HEK293 (cell line): ENCODE results near the gene MTUS2.

Experiments used
- CTCF ChIA-PET: fragments of 350-600 bp; formaldehyde crosslinking; extraction: SDS; loops from one replicate; lab custom pipeline; 2021; ENCODE audit warnings: antibody characterized with exemption; lab: Yijun Ruan, JAX
- POLR2A ChIA-PET: fragments of 300-600 bp; formaldehyde crosslinking; extraction: SDS; loops from one replicate; lab custom pipeline; 2020; ENCODE audit warnings: antibody characterized with exemption, inconsistent platforms; lab: Yijun Ruan, JAX
- H3K27ac ChIP-seq: fragments of 200-500 bp; sonication (Bioruptor generic); 2 replicates; pipeline ENCODE4 v1.5.1; 2014; ENCODE audit warnings: low read depth, low read length, control low read depth, inconsistent platforms; ENCODE audit errors: extremely low read depth
- H3K36me3 ChIP-seq, 2 experiments: fragments of 200-500 bp in 1 of 2; sonication (Bioruptor generic) in 1 of 2; 1 replicate in 1 of 2; 2 replicates in 1 of 2; pipeline ENCODE4 v1.5.1; 2014 to 2017; ENCODE audit warnings: inconsistent platforms in 2 of 2, low read length in 2 of 2; ENCODE audit not compliant: control insufficient read depth in 2 of 2, insufficient read depth in 1 of 2
- H3K4me1 ChIP-seq: fragments of 200-500 bp; sonication (Bioruptor generic); 2 replicates; pipeline ENCODE4 v1.5.1; 2014; ENCODE audit warnings: mild to moderate bottlenecking, low read length, inconsistent platforms; ENCODE audit not compliant: control insufficient read depth, insufficient read depth
- H3K4me3 ChIP-seq: 2 replicates; pipeline ENCODE4 v1.5.1; 2011; ENCODE audit warnings: low read depth, mild to moderate bottlenecking, control low read depth, low read length, moderate library complexity
- H3K9me3 ChIP-seq: fragments of 200-500 bp; sonication (Bioruptor generic); 2 replicates; pipeline ENCODE4 v1.5.1; 2014; ENCODE audit warnings: low read depth, low read length, inconsistent platforms; ENCODE audit not compliant: control insufficient read depth, insufficient read depth
- HOXC10 ChIP-seq: sonication (generic); formaldehyde crosslinking; IDR thresholded peaks from 2 replicates; pipeline ENCODE4 v1.8.1; 2023; ENCODE audit warnings: mild to moderate bottlenecking, missing genetic modification reagents
- IKZF3 ChIP-seq: fragments of 450-650 bp; IDR thresholded peaks from 2 replicates; pipeline ENCODE4 v1.5.0; 2018; ENCODE audit warnings: missing biosample characterization, mild to moderate bottlenecking, missing genetic modification characterization, moderate library complexity
- KLF8 ChIP-seq: fragments of 450-650 bp; formaldehyde crosslinking; IDR thresholded peaks from 2 replicates; pipeline ENCODE4 v1.5.1; 2016; ENCODE audit warnings: missing biosample characterization, missing genetic modification characterization
- REPIN1 ChIP-seq: fragments of 450-650 bp; formaldehyde crosslinking; IDR thresholded peaks from 2 replicates; pipeline ENCODE4 v1.5.1; 2017; ENCODE audit warnings: missing biosample characterization, missing genetic modification characterization, low read depth
- SALL2 ChIP-seq: fragments of 450-650 bp; formaldehyde crosslinking; IDR thresholded peaks from 2 replicates; pipeline ENCODE4 v1.5.0; 2017; ENCODE audit warnings: missing biosample characterization, mild to moderate bottlenecking, missing genetic modification characterization, borderline replicate concordance
- SCRT2 ChIP-seq: fragments of 450-650 bp; formaldehyde crosslinking; IDR thresholded peaks from 2 replicates; pipeline ENCODE4 v1.5.1; 2016; ENCODE audit warnings: missing biosample characterization, missing genetic modification characterization
- ZBTB17 ChIP-seq: fragments of 450-650 bp; formaldehyde crosslinking; IDR thresholded peaks from 2 replicates; pipeline ENCODE4 v1.5.1; 2016; ENCODE audit warnings: missing biosample characterization, missing genetic modification characterization
- ZEB2 ChIP-seq: fragments of 450-650 bp; formaldehyde crosslinking; IDR thresholded peaks from 2 replicates; pipeline ENCODE4 v1.5.1; 2016; ENCODE audit warnings: missing biosample characterization, missing genetic modification characterization
- ZFP41 ChIP-seq: fragments of 450-650 bp; formaldehyde crosslinking; IDR thresholded peaks from 2 replicates; pipeline ENCODE4 v1.5.1; 2016; ENCODE audit warnings: missing biosample characterization, missing genetic modification characterization, borderline replicate concordance
- ZNF202 ChIP-seq: fragments of 450-650 bp; formaldehyde crosslinking; IDR thresholded peaks from 2 replicates; pipeline ENCODE4 v1.5.1; 2016; ENCODE audit warnings: missing biosample characterization, missing genetic modification characterization, borderline replicate concordance
- ZNF211 ChIP-seq: fragments of 450-650 bp; formaldehyde crosslinking; IDR thresholded peaks from 2 replicates; pipeline ENCODE4 v1.5.1; 2016; ENCODE audit warnings: low read depth, missing biosample characterization, missing genetic modification characterization
- ZNF221 ChIP-seq: fragments of 450-650 bp; formaldehyde crosslinking; IDR thresholded peaks from 2 replicates; pipeline ENCODE4 v1.5.1; 2017; ENCODE audit warnings: missing biosample characterization, missing genetic modification characterization, borderline replicate concordance
- ZNF292 ChIP-seq: fragments of 450-650 bp; formaldehyde crosslinking; IDR thresholded peaks from 2 replicates; pipeline ENCODE4 v1.5.1; 2016; ENCODE audit warnings: low read depth, missing biosample characterization, missing genetic modification characterization, borderline replicate concordance
- ZNF416 ChIP-seq: fragments of 450-650 bp; formaldehyde crosslinking; IDR thresholded peaks from 2 replicates; pipeline ENCODE4 v1.5.1; 2016; ENCODE audit warnings: missing biosample characterization, missing genetic modification characterization
- ZNF423 ChIP-seq: fragments of 450-650 bp; formaldehyde crosslinking; IDR thresholded peaks from 2 replicates; pipeline ENCODE4 v1.5.1; 2016; ENCODE audit warnings: missing biosample characterization, missing genetic modification characterization
- ZNF433 ChIP-seq: fragments of 450-650 bp; formaldehyde crosslinking; IDR thresholded peaks from 2 replicates; pipeline ENCODE4 v1.5.1; 2016; ENCODE audit warnings: missing biosample characterization, missing genetic modification characterization, low read depth
- ZNF530 ChIP-seq: fragments of 450-650 bp; formaldehyde crosslinking; IDR thresholded peaks from 2 replicates; pipeline ENCODE4 v1.5.1; 2016; ENCODE audit warnings: low read depth, missing biosample characterization, missing genetic modification characterization
- ZNF549 ChIP-seq: fragments of 450-650 bp; IDR thresholded peaks from 2 replicates; pipeline ENCODE4 v1.5.1; 2018; ENCODE audit warnings: missing biosample characterization, missing genetic modification characterization, mild to moderate bottlenecking, inconsistent platforms, moderate library complexity
- ZNF610 ChIP-seq: fragments of 450-650 bp; formaldehyde crosslinking; IDR thresholded peaks from 2 replicates; pipeline ENCODE4 v1.5.1; 2016; ENCODE audit warnings: missing biosample characterization, missing genetic modification characterization, borderline replicate concordance
- ZNF624 ChIP-seq: fragments of 450-650 bp; formaldehyde crosslinking; IDR thresholded peaks from 2 replicates; pipeline ENCODE4 v1.5.1; 2017; ENCODE audit warnings: missing biosample characterization, missing genetic modification characterization
- ZNF654 ChIP-seq: fragments of 450-650 bp; formaldehyde crosslinking; IDR thresholded peaks from 2 replicates; pipeline ENCODE4 v1.5.1; 2016; ENCODE audit warnings: low read depth, missing biosample characterization, missing genetic modification characterization
- ZNF777 ChIP-seq: fragments of 450-650 bp; formaldehyde crosslinking; IDR thresholded peaks from 2 replicates; pipeline ENCODE4 v1.5.1; 2017; ENCODE audit warnings: missing biosample characterization, missing genetic modification characterization, borderline replicate concordance
- ZNF791 ChIP-seq: fragments of 450-650 bp; formaldehyde crosslinking; IDR thresholded peaks from 2 replicates; pipeline ENCODE4 v1.5.1; 2016; ENCODE audit warnings: missing biosample characterization, missing genetic modification characterization
- TF ChIP-seq, protein P1 (sequence below): fragments of 450-650 bp; formaldehyde crosslinking; IDR thresholded peaks from 2 replicates; pipeline ENCODE4 v1.5.1; 2016; ENCODE audit warnings: missing biosample characterization, missing genetic modification characterization
- TF ChIP-seq, protein P2 (sequence below): fragments of 450-650 bp; formaldehyde crosslinking; IDR thresholded peaks from 2 replicates; pipeline ENCODE4; 2016; ENCODE audit warnings: missing biosample characterization, missing genetic modification characterization
- TF ChIP-seq, protein P3 (sequence below): fragments of 450-650 bp; formaldehyde crosslinking; IDR thresholded peaks from 2 replicates; pipeline ENCODE4 v1.5.1; 2017; ENCODE audit warnings: missing biosample characterization, missing genetic modification characterization
- TF ChIP-seq, protein P4 (sequence below): fragments of 450-650 bp; formaldehyde crosslinking; IDR thresholded peaks from 2 replicates; pipeline ENCODE4 v1.5.1; 2016; ENCODE audit warnings: missing biosample characterization, missing genetic modification characterization, borderline replicate concordance
- TF ChIP-seq, protein P5 (sequence below): fragments of 450-650 bp; formaldehyde crosslinking; IDR thresholded peaks from 2 replicates; pipeline ENCODE4 v1.5.1; 2017; ENCODE audit warnings: missing biosample characterization, mild to moderate bottlenecking, missing genetic modification characterization, moderate library complexity

MTUS2 gene

DNA sequence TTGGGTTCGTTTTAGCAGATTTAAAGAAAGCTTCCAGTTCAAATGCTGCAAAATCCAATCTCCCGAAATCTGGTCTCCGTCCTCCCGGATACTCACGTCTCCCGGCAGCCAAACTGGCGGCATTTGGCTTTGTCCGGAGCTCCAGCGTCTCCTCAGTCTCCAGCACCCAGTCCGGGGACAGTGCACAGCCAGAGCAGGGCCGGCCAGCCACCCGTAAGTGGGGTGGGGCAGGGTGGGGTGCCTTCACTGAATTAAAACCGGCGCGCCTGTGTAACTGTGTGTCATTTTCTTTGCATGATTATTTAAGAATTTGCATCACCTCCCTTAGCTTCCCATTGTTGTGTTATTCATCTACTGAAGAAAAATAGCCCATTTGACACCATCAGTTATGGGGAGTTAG is 280.6 kb downstream of the MTUS2 start:
- Histone ChIP-seq H3K9me3 (no peaks in the 10 kb centered on the region), H3K4me3 (no peak overlapping the region), H3K36me3 (no peaks in the 10 kb centered on the region), H3K27ac (no peak overlapping the region), H3K4me1 (no peaks in the 10 kb centered on the region)
- no peak for TF ChIP-seq ZNF530
- no peak for TF ChIP-seq ZNF624 (tag by site-specific recombination)
- TF ChIP-seq ZNF654: no peak
- no peak for TF ChIP-seq ZNF549 (tag by site-specific recombination)
- no peak for TF ChIP-seq ZEB2 (tag by site-specific recombination)
- no peak for TF ChIP-seq ZNF292 (tag by site-specific recombination)
- no peak for TF ChIP-seq KLF8 (tag by site-specific recombination)
- no peak for TF ChIP-seq ZNF433 (tag by site-specific recombination)
- no peak for TF ChIP-seq ZNF416
- TF ChIP-seq, protein P1, sequence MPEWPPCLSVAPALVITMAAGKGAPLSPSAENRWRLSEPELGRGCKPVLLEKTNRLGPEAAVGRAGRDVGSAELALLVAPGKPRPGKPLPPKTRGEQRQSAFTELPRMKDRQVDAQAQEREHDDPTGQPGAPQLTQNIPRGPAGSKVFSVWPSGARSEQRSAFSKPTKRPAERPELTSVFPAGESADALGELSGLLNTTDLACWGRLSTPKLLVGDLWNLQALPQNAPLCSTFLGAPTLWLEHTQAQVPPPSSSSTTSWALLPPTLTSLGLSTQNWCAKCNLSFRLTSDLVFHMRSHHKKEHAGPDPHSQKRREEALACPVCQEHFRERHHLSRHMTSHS (tag by site-specific recombination): no peak
- TF ChIP-seq, protein P2, sequence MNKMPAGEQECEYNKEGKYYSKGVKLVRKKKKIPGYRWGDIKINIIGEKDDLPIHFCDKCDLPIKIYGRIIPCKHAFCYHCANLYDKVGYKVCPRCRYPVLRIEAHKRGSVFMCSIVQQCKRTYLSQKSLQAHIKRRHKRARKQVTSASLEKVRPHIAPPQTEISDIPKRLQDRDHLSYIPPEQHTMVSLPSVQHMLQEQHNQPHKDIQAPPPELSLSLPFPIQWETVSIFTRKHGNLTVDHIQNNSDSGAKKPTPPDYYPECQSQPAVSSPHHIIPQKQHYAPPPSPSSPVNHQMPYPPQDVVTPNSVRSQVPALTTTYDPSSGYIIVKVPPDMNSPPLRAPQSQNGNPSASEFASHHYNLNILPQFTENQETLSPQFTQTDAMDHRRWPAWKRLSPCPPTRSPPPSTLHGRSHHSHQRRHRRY (tag by site-specific recombination): no peak
- CTCF ChIA-PET: no interaction called here
- POLR2A ChIA-PET: no interaction called here

DNA sequence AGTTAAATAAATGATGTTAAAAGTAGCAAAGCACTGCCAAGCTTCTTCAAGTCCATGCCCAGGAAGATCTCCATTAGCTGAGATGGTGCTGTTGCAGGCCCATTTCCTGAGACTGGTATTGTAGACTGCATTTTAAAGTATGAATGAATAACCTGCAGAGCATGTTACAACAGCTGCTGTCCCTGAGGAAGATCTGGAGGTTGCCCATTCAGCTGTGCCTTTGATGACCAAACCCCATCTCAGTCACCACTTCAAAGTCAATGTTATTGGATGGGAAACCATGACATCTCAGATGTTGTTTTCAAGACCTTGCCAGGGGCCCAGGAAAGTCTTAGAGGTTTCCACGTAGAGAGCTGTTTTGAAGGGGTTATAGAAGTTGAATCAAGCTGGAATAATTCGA is 281.3 kb downstream of the MTUS2 start:
- TF ChIP-seq ZNF791 (tag by site-specific recombination): no peak
- no peak for TF ChIP-seq ZFP41 (tag by site-specific recombination)
- TF ChIP-seq ZBTB17 (tag by site-specific recombination): no peak
- TF ChIP-seq HOXC10 (CRISPR knock-in tag): no peak
- TF ChIP-seq, protein P3, sequence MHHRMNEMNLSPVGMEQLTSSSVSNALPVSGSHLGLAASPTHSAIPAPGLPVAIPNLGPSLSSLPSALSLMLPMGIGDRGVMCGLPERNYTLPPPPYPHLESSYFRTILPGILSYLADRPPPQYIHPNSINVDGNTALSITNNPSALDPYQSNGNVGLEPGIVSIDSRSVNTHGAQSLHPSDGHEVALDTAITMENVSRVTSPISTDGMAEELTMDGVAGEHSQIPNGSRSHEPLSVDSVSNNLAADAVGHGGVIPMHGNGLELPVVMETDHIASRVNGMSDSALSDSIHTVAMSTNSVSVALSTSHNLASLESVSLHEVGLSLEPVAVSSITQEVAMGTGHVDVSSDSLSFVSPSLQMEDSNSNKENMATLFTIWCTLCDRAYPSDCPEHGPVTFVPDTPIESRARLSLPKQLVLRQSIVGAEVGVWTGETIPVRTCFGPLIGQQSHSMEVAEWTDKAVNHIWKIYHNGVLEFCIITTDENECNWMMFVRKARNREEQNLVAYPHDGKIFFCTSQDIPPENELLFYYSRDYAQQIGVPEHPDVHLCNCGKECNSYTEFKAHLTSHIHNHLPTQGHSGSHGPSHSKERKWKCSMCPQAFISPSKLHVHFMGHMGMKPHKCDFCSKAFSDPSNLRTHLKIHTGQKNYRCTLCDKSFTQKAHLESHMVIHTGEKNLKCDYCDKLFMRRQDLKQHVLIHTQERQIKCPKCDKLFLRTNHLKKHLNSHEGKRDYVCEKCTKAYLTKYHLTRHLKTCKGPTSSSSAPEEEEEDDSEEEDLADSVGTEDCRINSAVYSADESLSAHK (tag by site-specific recombination): no peak
- no peak for TF ChIP-seq ZNF202 (tag by site-specific recombination)
- no peak for TF ChIP-seq ZNF221 (tag by site-specific recombination)
- TF ChIP-seq ZNF423 (tag by site-specific recombination): no peak
- no peak for TF ChIP-seq SCRT2 (tag by site-specific recombination)
- no peak for TF ChIP-seq REPIN1 (tag by site-specific recombination)
- TF ChIP-seq ZNF211 (tag by site-specific recombination): no peak
- no peak for TF ChIP-seq ZNF610 (tag by site-specific recombination)
- no peak for TF ChIP-seq SALL2 (tag by site-specific recombination)
- TF ChIP-seq KLF8 (tag by site-specific recombination): no peak
- TF ChIP-seq, protein P4, sequence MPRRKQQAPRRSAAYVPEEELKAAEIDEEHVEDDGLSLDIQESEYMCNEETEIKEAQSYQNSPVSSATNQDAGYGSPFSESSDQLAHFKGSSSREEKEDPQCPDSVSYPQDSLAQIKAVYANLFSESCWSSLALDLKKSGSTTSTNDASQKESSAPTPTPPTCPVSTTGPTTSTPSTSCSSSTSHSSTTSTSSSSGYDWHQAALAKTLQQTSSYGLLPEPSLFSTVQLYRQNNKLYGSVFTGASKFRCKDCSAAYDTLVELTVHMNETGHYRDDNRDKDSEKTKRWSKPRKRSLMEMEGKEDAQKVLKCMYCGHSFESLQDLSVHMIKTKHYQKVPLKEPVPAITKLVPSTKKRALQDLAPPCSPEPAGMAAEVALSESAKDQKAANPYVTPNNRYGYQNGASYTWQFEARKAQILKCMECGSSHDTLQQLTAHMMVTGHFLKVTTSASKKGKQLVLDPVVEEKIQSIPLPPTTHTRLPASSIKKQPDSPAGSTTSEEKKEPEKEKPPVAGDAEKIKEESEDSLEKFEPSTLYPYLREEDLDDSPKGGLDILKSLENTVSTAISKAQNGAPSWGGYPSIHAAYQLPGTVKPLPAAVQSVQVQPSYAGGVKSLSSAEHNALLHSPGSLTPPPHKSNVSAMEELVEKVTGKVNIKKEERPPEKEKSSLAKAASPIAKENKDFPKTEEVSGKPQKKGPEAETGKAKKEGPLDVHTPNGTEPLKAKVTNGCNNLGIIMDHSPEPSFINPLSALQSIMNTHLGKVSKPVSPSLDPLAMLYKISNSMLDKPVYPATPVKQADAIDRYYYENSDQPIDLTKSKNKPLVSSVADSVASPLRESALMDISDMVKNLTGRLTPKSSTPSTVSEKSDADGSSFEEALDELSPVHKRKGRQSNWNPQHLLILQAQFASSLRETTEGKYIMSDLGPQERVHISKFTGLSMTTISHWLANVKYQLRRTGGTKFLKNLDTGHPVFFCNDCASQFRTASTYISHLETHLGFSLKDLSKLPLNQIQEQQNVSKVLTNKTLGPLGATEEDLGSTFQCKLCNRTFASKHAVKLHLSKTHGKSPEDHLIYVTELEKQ (tag by site-specific recombination): no peak
- no peak for TF ChIP-seq ZNF777 (tag by site-specific recombination)
- TF ChIP-seq, protein P5, sequence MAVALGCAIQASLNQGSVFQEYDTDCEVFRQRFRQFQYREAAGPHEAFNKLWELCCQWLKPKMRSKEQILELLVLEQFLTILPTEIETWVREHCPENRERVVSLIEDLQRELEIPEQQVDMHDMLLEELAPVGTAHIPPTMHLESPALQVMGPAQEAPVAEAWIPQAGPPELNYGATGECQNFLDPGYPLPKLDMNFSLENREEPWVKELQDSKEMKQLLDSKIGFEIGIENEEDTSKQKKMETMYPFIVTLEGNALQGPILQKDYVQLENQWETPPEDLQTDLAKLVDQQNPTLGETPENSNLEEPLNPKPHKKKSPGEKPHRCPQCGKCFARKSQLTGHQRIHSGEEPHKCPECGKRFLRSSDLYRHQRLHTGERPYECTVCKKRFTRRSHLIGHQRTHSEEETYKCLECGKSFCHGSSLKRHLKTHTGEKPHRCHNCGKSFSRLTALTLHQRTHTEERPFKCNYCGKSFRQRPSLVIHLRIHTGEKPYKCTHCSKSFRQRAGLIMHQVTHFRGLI (tag by site-specific recombination): no peak
- TF ChIP-seq IKZF3: no peak
- TF ChIP-seq, all 188 proteins: peak for 0
- Histone ChIP-seq H3K36me3 (no peaks in the 10 kb centered on the region), H3K27ac (no peak overlapping the region), H3K9me3 (no peaks in the 10 kb centered on the region), H3K4me1 (no peaks in the 10 kb centered on the region), H3K4me3 (no peak overlapping the region)
- ChIA-PET POLR2A (no interaction called here), CTCF (no interaction called here)
